ENCODE measurements around the gene RANBP10. TPM values are rescaled to one million over a fixed set of nuclear protein-coding genes. Genes with fewer than 3 reads are reported as not detected.

The RANBP10 gene
- total and polyA plus RNA-seq, 2 of the 8 experiments (the other 6 are each of a cell fraction or from before 2014, with no cell fraction given) = 14.2 to 16.8 TPM

DNA sequence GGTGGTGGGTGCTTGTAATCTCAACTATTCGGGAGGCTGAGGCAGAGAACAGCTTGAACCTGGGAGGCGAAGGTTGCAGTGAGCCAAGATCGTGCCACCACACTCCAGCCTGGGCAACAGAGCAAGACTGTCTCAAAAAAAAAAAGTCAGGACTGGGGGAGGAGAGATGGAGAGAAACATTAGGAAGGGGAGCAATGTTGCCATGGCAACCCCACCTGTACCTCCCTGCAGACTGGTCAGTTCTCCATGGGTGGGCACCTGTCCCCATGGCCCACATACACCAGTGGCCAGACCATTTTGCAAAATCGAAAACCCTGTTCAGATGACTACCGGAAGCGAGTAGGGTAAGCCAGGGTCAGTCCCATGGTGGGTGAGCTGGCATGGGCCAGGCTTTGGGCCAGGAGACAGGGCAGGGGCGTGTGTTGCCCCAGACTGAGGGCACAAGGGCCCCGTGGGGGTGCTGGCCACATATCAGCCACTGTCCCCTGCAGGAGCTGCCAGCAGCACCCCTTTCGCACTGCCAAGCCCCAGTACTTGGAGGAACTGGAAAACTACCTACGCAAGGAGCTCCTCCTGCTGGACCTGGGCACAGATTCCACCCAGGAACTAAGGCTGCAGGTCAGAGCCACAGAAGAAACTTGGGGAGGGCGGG lies 14.4 kb upstream of the RANBP10 start:
- Histone ChIP-seq H2BK5ac (ENCODE audit: low read depth, low read length) (no peak overlapping the region), H3K4me2 (ENCODE audit: insufficient read depth in 1 of 2, low read depth in 2 of 2, low read length in 2 of 2) (no peak overlapping the region), H2BK15ac (ENCODE audit: low read length) (no peak overlapping the region), H3K23me2 (ENCODE audit: low read depth, low read length) (no peaks in the 10 kb centered on the region), H3K79me1 (ENCODE audit: low read depth, low read length) (no peaks in the 10 kb centered on the region), H3K36me3 (ENCODE audit: control insufficient read depth in 2 of 4, insufficient read depth in 4 of 4, low read length in 3 of 4) (no peaks in the 10 kb centered on the region), H3K9me3 (ENCODE audit: insufficient read depth in 2 of 2, low read depth in 1 of 2, low read length in 1 of 2) (no peaks in the 10 kb centered on the region), H4K91ac (replicated peaks; ENCODE audit: insufficient read length, low read length) (no peak overlapping the region), H3K9ac (replicated peaks in 1 of 4; ENCODE audit: extremely low read depth in 1 of 4, low read depth in 3 of 4, low read length in 3 of 4) (no peak overlapping the region), H3K27ac (ENCODE audit: low read depth, low read length) (no peak overlapping the region), H2AFZ (ENCODE audit: low read length) (no peak overlapping the region), H2BK120ac (replicated peaks; ENCODE audit: low read depth, low read length) (no peak overlapping the region), H3K27me3 (replicated peaks in 1 of 4; ENCODE audit: control insufficient read depth in 3 of 4, extremely low read depth in 1 of 4, insufficient read depth in 3 of 4, low read length in 3 of 4) (no peaks in the 10 kb centered on the region; a peak in 1 of 7 replicates), H3K4ac (replicated peaks; ENCODE audit: insufficient read length, low read depth, low read length) (no peak overlapping the region), H4K5ac (ENCODE audit: insufficient read length, low read depth, low read length) (no peak overlapping the region), H2BK20ac (ENCODE audit: low read length) (no peak overlapping the region), H3K79me2 (ENCODE audit: control insufficient read depth in 1 of 2, insufficient read depth in 2 of 2, low read length in 2 of 2) (no peaks in the 10 kb centered on the region), H3K14ac (ENCODE audit: insufficient read length) (no peak overlapping the region), H2BK12ac (ENCODE audit: low read depth, low read length) (no peak overlapping the region), H3K4me3 (ENCODE audit: extremely low read depth in 1 of 4, insufficient read depth in 2 of 4, low read depth in 3 of 4, low read length in 4 of 4) (no peak overlapping the region), H4K20me1 (replicated peaks in 1 of 2; ENCODE audit: control insufficient read depth in 1 of 2, insufficient read depth in 2 of 2, low read length in 2 of 2) (peaks cover 0 to 2% of the 10 kb centered on the region in 2 experiments), H3K56ac (replicated peaks; ENCODE audit: insufficient read length, low read depth, low read length) (no peak overlapping the region), H2AK5ac (ENCODE audit: low read depth, low read length) (no peak overlapping the region), H4K8ac (ENCODE audit: extremely low read depth, insufficient read depth, low read length) (no peak overlapping the region), H3K23ac (ENCODE audit: insufficient read length) (no peak overlapping the region), H3K18ac (ENCODE audit: extremely low read depth, low read length) (no peak overlapping the region), H3K4me1 (replicated peaks in 1 of 4; ENCODE audit: control insufficient read depth in 3 of 4, insufficient read depth in 4 of 4, low read length in 3 of 4) (peaks cover 0 to 2% (median 0%) of the 10 kb centered on the region in 4 experiments; a peak in 3 of 7 replicates)
- DNase-seq (ENCODE audit: low read depth in 1 of 2, low spot score in 2 of 2) = no peak
- no peak for FAIRE-seq
- TF ChIP-seq, protein P1, sequence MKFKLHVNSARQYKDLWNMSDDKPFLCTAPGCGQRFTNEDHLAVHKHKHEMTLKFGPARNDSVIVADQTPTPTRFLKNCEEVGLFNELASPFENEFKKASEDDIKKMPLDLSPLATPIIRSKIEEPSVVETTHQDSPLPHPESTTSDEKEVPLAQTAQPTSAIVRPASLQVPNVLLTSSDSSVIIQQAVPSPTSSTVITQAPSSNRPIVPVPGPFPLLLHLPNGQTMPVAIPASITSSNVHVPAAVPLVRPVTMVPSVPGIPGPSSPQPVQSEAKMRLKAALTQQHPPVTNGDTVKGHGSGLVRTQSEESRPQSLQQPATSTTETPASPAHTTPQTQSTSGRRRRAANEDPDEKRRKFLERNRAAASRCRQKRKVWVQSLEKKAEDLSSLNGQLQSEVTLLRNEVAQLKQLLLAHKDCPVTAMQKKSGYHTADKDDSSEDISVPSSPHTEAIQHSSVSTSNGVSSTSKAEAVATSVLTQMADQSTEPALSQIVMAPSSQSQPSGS (IDR thresholded peaks at IDR 0.05; ENCODE audit: low read length) = no peak
- peak in 1 of 2 experiments; percentile 5; a peak in 1 of 4 replicates for TF ChIP-seq RAD21 (IDR thresholded peaks at IDR 0.05 in 1 of 2, conservative IDR thresholded peaks at IDR 0.05 in 1 of 2; ENCODE audit: low read depth in 2 of 2, low read length in 2 of 2)
- ChIA-PET CTCF (ENCODE audit: partially characterized antibody) (interaction anchor here (0.5 to 2.5 kb wide), 12 partner anchors 10 to 489 kb away, joined by 3 to 11 read pairs (median 3); partner anchors contain the start of genes DDX28 and DUS2), POLR2A (ENCODE audit: partially characterized antibody) (interaction anchor here (0.9 to 2.5 kb wide), 4 partner anchors 11 to 56 kb away, joined by 3 to 15 read pairs (median 3); partner anchors contain the start of gene CENPT)
- 82% methylated on average over 11 of the region's 11 CpGs; no CpG with 5 or more reads in 1 of the 2 experiments for WGBS, 2 experiments (ENCODE audit: extremely low coverage in 1 of 2, insufficient coverage in 1 of 2, insufficient read length in 1 of 2, insufficient replicate concordance in 2 of 2, low coverage in 1 of 2, low lambda C conversion rate in 2 of 2, missing lambda C conversion rate in 1 of 2)
